ENCODE measurements around the gene SMARCAL1. TPM values are rescaled to one million over a fixed set of nuclear protein-coding genes. Genes with fewer than 3 reads are reported as not detected.

The SMARCAL1 gene
- total RNA-seq, 1 donor from 2014 or later = 19.0 TPM

GRCh38 chr2:216478151-216478550 is 65.9 kb downstream of the SMARCAL1 start:
- H3K27ac ChIP-seq = no peak overlapping the region
- H3K4me3 ChIP-seq = no peak overlapping the region
- DNase-seq (no peak), ATAC-seq (no peak)
- peaks cover 60% of the 10 kb centered on the region for H3K36me3 ChIP-seq
- no peaks in the 10 kb centered on the region for H3K4me1 ChIP-seq
- intact Hi-C loops (cut with DNase I) = no loop called here
- no peak for TF ChIP-seq CTCF (IDR thresholded peaks at IDR 0.05)
- H3K9me3 ChIP-seq = no peaks in the 10 kb centered on the region
- no peaks in the 10 kb centered on the region for H3K27me3 ChIP-seq (ENCODE audit: low read depth)

- no peak overlapping the region for H3K27ac ChIP-seq
- ATAC-seq (no peak), DNase-seq (no peak)
- no peaks in the 10 kb centered on the region for H3K9me3 ChIP-seq
- no peaks in the 10 kb centered on the region for H3K4me1 ChIP-seq
- H3K4me3 ChIP-seq = no peak overlapping the region
- intact Hi-C loops (cut with DNase I) = no loop called here
- peaks cover 62% of the 10 kb centered on the region for H3K36me3 ChIP-seq
- no peaks in the 10 kb centered on the region for H3K27me3 ChIP-seq (ENCODE audit: low read depth)
- no peak for TF ChIP-seq CTCF (IDR thresholded peaks at IDR 0.05)
These were observed 66.5 kb downstream of the SMARCAL1 start for GRCh38 chr2:216478791-216479190.

- ATAC-seq (no peak), DNase-seq (no peak)
- H3K36me3 ChIP-seq = peaks cover 62% of the 10 kb centered on the region
- no peak for TF ChIP-seq CTCF (IDR thresholded peaks at IDR 0.05)
- H3K4me1 ChIP-seq = no peaks in the 10 kb centered on the region
- no peak overlapping the region for H3K27ac ChIP-seq
- H3K9me3 ChIP-seq = no peaks in the 10 kb centered on the region
- no peak overlapping the region for H3K4me3 ChIP-seq
- H3K27me3 ChIP-seq (ENCODE audit: low read depth) = no peaks in the 10 kb centered on the region
- intact Hi-C loops (cut with DNase I) = no loop called here
These were observed 67.9 kb downstream of the SMARCAL1 start for GRCh38 chr2:216480221-216480620.

- no peak for DNase-seq
- no peak overlapping the region for H3K27ac ChIP-seq
- H3K9me3 ChIP-seq = no peaks in the 10 kb centered on the region
- peaks cover 50% of the 10 kb centered on the region for H3K36me3 ChIP-seq
- TF ChIP-seq CTCF (IDR thresholded peaks at IDR 0.05) = no peak
- no peak for ATAC-seq
- intact Hi-C loops (cut with DNase I) = no loop called here
- H3K4me1 ChIP-seq = no peaks in the 10 kb centered on the region
- no peaks in the 10 kb centered on the region for H3K27me3 ChIP-seq (ENCODE audit: low read depth)
- H3K4me3 ChIP-seq = no peak overlapping the region
These were observed 70.4 kb downstream of the SMARCAL1 start for GRCh38 chr2:216482640-216483039.

GRCh38 chr2:216485237-216485636 is 73.0 kb downstream of the SMARCAL1 start:
- H3K4me1 ChIP-seq = no peaks in the 10 kb centered on the region
- H3K27ac ChIP-seq = no peak overlapping the region
- H3K4me3 ChIP-seq = no peak overlapping the region
- ATAC-seq = no peak
- H3K27me3 ChIP-seq (ENCODE audit: low read depth) = no peaks in the 10 kb centered on the region
- H3K36me3 ChIP-seq = peaks cover 26% of the 10 kb centered on the region
- DNase-seq = no peak
- no peaks in the 10 kb centered on the region for H3K9me3 ChIP-seq
- intact Hi-C loops (cut with DNase I) = no loop called here
- TF ChIP-seq CTCF (IDR thresholded peaks at IDR 0.05) = no peak

GRCh38 chr2:216485745-216486144 is 73.5 kb downstream of the SMARCAL1 start:
- H3K27ac ChIP-seq = no peak overlapping the region
- H3K27me3 ChIP-seq (ENCODE audit: low read depth) = no peaks in the 10 kb centered on the region
- H3K36me3 ChIP-seq = peaks cover 21% of the 10 kb centered on the region
- ATAC-seq = peak; percentile 48 to 71
- TF ChIP-seq CTCF (IDR thresholded peaks at IDR 0.05) = no peak
- H3K4me1 ChIP-seq = no peaks in the 10 kb centered on the region
- no peak for DNase-seq
- H3K9me3 ChIP-seq = no peaks in the 10 kb centered on the region
- H3K4me3 ChIP-seq = no peak overlapping the region
- intact Hi-C loops (cut with DNase I) = no loop called here

All from lower lobe of right lung (tissue), 2 donors.